GM19468 (cell line): ENCODE measurements around the gene CYP4F11.
"Not testable (repeated sequence)": the region's sequence is repeated elsewhere in the genome, so short reads cannot be mapped to it uniquely, and the experiment has no call there.

Experiments used
- ATAC-seq: cut with Tn5 transposase; IDR thresholded peaks from one replicate; pipeline ENCODE4 v1.9.1; 2021; ENCODE audit warnings: mild to moderate bottlenecking, moderate library complexity, moderate number of reproducible peaks; ENCODE audit not compliant: unreplicated experiment; ENCODE audit errors: extremely low read depth

Gene CYP4F11, protein sequence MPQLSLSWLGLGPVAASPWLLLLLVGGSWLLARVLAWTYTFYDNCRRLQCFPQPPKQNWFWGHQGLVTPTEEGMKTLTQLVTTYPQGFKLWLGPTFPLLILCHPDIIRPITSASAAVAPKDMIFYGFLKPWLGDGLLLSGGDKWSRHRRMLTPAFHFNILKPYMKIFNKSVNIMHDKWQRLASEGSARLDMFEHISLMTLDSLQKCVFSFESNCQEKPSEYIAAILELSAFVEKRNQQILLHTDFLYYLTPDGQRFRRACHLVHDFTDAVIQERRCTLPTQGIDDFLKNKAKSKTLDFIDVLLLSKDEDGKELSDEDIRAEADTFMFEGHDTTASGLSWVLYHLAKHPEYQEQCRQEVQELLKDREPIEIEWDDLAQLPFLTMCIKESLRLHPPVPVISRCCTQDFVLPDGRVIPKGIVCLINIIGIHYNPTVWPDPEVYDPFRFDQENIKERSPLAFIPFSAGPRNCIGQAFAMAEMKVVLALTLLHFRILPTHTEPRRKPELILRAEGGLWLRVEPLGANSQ

DNA sequence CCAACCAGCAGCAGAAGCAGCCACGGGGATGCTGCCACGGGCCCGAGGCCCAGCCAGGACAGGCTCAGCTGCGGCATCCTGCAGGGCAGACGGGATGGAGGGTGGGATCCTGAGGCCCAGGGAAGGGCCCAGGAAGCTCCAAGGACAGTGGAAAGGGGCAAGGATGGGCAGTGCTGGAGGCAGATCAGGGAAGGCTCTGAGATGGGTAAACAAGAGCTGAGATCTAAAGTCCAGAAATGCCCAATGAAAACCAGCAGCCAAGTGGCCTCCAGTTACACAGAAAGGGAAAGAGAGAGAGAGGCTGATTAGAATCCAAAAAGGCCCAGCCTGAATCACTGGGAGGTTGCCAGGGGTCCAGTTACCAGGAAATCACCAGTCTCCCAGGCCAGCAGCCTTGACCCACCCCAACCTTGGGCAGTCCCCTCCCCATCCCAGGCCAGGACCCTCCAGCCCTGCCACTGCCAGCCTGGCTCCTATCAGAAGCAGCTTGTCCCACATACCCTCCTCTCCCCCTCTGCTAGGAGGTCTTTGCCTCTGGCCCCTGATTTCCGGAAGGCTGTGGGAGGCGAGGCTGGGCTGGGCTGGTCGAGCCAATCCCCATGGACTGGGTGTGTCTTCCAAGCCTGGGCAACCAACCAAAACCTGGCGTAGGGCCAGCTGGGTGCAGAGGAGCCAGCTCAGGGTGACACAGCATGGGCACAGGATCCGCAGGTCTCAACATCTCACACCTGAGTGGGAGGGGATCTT, at the start of gene CYP4F11:
CYP4F11 (minus strand) TSS at position 198 of the 747 bp plus-strand sequence; CDS start at position 77, 121 bp downstream.
- no peak for ATAC-seq

GRCh38 chr19:15979293-15979692, 45.0 kb upstream of the CYP4F11 start:
- ATAC-seq: no peak

- no peak for ATAC-seq
These were observed 43.4 kb upstream of the CYP4F11 start for GRCh38 chr19:15977690-15978089.

- ATAC-seq: no peak
These were observed 42.7 kb upstream of the CYP4F11 start for GRCh38 chr19:15976836-15977689.

GRCh38 chr19:15974856-15975255, 40.5 kb upstream of the CYP4F11 start:
- no peak for ATAC-seq

DNA sequence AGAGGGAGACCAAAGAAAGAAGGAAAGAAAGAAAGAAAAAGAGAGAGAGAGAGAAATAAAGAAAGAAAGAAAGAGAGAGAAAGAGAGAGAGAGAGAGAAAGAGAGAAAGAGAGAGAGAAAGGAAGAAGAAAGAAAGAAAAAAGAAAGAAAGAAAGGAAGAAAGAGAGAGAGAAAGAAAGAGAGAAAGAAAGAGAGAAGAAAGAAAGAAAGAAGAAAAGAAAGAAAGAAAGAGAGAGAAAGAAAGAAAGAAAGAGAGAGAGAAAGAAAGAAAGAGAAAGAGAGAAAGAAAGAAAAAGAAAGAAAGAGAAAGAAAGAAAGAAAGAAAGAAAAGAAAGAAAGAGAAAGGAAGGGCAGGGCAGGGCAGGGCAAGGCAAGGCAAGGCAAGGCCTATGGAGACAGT, 37.7 kb upstream of the CYP4F11 start:
- ATAC-seq: not testable (repeated sequence)

DNA sequence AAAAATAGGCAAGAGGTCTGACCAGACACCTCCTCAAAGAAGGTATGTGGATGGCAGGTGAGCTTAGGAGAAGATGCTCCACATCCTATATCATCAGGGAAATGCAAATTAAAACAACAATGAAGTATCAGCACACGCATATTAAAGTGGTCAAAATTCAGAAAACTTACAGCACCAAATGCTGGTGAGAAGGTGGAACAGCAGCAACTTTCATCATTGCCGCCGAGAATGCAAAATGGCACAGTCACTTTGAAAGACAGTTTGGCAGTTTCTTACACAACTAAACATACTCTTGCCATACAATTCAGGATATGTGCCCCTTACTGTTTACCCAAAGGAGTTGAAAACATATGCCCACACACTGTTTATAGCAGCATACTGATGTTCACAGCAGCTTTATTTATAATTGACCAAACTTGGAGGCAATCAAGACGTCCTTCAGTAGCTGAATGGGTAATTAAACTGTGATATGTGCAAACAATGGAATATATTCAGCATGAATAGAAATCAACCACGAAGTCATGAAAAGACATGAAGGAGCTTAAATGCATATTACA, 37.0 kb upstream of the CYP4F11 start:
- ATAC-seq: no peak

DNA sequence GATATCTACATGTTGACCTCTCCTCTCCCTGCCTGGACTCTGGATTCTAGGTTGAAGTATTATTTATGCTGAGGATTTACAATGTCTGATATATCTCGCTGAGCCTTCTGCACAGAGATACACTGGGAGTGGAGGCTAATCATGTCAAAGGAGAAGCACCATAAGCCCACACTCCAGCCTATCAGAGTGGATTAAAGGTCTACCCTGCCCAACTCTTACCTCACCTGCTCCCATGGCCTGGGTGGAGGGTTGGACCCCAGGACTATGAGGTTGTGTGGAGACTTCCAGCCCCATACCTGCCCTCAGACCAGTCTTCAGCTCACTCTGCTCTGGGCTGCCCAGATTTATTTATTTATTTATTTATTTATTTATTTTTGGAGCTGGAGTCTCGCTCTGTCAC, 29.9 kb upstream of the CYP4F11 start:
- ATAC-seq: no peak

GRCh38 chr19:15962319-15962718, 28.0 kb upstream of the CYP4F11 start:
- no peak for ATAC-seq

DNA sequence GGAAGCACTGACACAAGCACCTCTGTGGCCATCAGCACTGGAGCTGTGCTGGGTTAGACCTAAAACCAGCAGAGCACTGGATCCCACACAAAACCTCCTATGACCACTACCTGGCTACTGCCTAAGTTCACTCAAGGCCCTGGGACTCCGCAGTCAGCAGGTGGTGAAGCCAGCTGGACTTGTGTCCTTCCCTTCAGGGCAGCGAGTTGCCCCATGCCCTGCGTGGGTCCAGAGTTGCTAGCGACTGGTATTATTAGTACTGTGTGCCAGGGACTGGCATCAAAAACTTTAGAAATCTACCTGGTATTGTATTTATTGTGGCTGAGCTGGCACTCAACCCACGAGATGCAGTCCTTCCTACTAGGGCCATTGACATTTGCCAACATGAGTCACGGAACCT, 20.5 kb upstream of the CYP4F11 start:
- ATAC-seq: no peak

DNA sequence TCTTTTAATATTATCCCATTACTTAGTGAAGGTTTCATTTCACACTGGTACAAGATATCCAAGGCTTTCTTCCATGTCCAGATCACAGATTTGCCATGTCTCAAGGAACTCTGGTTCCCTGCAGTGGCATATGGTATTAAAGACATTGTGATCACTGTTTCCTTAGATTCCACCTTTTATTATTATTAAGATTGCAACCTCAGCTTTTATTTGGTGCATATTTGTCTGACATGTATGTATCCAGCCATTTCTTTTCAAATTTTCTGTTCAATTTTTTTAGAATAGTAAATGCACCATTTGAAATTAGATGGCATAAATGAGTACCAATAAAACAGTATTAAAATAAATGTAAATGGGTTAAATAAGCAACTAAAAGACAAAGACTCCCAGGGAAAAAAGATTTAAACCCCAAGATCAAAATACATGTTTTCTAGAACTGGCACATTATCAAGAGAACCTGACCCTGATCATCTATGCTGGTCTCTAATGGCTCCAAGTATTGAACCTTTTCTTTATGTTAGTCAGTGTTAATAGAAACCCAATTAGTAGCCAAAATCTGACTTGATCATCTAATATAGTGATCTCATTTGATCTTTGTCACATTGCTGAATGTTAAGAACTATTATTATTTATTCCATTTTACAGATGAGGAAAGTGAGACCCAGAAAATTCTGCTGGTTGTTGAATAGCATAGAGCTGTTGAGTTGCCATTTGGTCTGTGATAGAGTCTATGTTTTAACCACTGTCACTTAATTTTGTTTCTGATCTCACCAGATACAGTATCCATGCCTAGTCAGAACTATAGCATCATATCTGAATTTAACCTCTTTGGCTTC, 14.1 kb upstream of the CYP4F11 start, which contains the start of gene OR10H4:
OR10H4 (plus strand) TSS at position 786 of the 836 bp plus-strand sequence; CDS start at position 786, 0 bp downstream.
- ATAC-seq: no peak

DNA sequence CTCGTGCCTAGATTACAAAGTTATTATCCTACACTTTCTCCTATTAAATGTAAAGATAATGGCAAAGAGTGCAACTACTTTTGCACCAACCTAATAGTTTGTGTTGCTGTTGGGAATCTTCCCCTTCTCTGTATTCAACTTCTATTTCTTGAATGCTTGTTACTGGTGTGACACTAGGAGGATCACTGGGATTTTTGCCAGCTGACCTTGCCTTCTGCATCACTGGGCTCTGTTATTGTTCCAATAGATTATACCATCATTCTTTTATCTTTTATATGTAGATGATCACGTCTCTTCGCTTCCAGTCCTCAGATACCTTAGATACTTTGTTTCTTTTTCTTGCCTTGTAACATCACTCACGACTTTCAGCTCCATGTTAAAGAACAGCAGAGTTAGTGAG, 11.0 kb upstream of the CYP4F11 start:
- no peak for ATAC-seq

- ATAC-seq: no peak
These were observed 10.1 kb upstream of the CYP4F11 start for GRCh38 chr19:15944401-15944800.

DNA sequence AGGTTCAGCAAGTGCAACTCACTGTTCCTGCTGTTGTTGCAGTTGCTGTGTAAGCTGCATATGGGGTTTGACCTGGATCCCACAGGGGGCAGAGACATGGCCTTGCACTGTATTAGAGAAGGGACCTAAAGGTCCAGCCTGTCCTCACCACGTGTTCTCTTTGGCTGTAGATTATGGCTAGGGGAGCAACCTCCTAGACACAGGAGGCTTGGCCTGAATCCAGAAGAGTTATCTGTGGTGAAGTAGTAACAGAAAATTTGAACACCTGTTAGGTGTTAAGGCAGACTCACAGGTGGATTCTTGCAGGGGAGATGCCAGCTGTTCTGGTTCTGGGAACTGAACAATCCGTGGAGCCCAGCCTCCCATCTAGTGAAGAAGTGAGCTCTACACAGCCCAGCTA, 3.4 kb upstream of the CYP4F11 start:
- no peak for ATAC-seq

- no peak for ATAC-seq
These were observed 2.6 kb upstream of the CYP4F11 start for GRCh38 chr19:15936950-15937349.

DNA sequence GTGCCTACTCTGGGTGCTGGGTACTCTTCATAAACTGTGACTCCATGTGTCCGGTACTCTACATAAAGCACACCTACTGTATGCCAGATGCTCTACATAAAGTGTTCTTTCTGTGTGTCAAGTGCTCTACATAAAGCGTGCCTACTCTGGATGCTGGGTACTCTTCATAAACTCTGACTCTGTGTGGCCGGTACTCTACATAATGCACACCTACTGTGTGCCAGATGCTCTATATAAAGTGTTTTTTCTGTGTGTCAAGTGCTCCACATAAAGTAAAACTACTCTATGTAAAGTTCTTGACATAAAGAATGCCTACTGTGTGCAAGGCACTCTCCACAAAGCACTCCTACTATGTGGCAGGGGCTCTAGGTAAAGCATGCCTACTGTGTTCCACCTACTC, 1.8 kb upstream of the CYP4F11 start:
- no peak for ATAC-seq

DNA sequence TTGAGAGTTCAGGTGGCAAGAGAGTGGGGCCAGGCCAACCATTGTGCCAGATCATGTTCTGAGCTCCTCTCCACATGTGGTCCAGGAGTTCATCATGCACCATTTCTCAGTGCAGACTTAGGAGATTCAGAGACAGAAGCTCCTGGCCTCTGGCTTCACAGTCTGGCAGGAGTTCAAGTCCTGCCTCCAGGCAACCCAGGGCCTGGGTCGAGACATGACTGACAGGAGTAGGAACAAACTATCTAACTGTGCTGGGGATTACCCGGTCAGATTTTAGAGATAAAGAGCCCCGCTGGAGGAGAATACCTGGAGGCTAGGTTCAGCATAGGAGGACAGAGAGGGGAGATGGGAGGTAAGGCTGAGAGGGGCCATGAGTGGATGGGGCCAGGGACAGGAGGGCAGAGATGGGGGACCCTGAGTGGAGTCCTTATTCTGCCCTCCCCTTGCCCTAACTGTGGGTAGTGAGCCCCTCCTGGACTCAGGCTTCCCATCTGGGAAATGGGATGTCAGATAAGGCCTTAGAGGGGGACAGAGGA, 906 bp upstream of the CYP4F11 start:
- no peak for ATAC-seq

DNA sequence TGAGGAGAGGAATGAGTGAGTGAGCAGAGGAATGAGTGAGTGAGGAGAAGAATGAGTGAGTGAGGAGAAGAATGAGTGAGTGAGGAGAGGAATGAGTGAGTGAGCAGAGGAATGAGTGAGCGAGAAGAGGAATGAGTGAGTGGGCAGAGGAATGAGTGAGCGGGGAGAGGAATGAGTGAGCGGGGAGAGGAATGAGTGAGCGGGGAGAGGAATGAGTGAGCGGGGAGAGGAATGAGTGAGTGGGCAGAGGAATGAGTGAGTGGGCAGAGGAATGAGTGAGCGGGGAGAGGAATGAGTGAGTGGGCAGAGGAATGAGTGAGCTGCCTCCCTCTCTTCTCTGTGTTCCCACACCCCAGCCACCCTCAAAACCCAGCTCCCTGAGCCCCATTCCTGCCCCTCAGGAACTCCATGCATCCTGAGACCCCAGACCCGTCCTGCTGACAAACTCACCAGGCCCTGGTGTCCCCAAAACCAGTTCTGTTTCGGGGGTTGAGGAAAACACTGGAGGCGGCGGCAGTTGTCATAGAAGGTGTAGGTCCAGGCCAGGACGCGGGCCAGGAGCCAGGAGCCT, 483 bp downstream of the CYP4F11 start:
- not testable (repeated sequence) for ATAC-seq
